Amniotic epithelial cell (primary cell): Measurements from ENCODE around the gene DENND5B.
"Not testable (repeated sequence)": the region's sequence is repeated elsewhere in the genome, so short reads cannot be mapped to it uniquely, and the experiment has no call there.

Source experiments
- DNase-seq: peaks from one replicate; pipeline ENCODE4 v3.0.0-alpha.2; 2010; ENCODE audit warnings: low read depth

The DENND5B gene

GRCh38 chr12:31506515-31507306, 84.2 kb downstream of the DENND5B start:
- peak; percentile 92 for DNase-seq

DNA sequence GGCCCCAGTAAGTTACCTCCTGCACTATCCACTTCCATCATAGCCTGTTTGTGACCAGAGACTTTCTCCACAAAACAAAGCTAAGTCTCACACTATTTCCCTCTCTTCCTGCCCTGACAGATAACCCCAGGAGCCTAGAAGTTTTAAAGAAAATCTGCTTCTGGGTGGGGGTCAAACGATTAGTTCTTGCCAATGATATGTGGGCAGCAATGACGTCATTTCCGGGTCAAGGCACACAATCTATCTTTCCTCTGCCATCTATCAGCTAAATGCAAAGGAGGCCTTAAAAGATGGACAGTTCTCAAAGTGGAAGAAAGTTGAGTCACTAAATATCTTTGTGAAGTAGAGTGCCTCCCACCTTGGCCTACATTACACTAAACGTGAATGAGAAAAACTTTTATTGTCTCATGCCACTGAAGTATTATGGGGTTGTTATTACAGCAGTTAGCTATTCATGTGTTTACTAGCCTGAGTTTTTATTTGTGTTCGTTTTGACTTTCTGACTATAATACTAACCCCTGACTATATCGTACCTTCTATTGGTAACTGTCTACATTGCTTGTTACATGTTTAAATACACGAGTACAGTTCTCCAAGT, 86.2 kb downstream of the DENND5B start:
- DNase-seq = no peak

DNA sequence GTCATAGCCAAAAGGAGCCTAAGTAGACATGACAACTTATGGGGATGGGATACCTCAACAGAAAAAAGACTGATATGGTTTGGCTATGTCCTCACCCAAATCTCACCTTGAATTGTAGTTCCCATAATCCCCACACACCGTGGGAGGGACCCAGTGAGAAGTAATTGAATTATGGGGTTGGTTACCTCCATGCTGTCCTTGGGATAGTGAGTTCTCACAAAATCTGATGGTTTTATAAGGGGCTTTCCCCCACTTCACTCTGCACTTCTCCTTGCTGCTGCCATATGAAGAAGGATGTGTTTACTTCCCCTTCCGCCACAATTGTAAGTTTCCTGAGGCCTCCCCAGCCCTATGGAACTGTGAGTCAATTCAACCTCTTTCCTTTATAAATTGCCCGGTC, 89.9 kb downstream of the DENND5B start:
- DNase-seq = not testable (repeated sequence)

GRCh38 chr12:31499567-31499966, 91.4 kb downstream of the DENND5B start:
- no peak for DNase-seq

GRCh38 chr12:31498424-31498823, 92.5 kb downstream of the DENND5B start:
- DNase-seq = no peak

- DNase-seq = no peak
Observed at GRCh38 chr12:31496257-31496656, 94.7 kb downstream of the DENND5B start.

DNA sequence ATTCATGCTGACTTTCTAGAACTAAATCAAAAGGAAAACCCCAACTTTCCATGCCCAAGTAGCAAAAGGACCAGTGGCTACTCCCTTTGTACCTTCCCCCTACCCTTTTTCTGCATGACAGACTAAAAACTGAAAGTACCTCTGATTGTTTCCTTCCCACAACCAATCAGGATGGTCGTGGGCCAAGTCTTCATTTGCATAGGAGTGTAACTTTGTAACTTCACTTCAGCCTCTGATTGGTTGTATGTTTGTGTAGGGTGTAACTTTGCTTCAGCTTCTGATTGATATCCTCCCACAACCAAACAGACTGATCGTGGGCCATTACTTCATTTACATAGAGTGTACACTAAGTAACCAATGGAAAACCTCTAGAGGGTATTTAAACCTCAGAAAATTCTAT, 96.5 kb downstream of the DENND5B start:
- no peak for DNase-seq

- no peak for DNase-seq
Observed at GRCh38 chr12:31492599-31493196, 98.2 kb downstream of the DENND5B start.

- DNase-seq = peak; percentile 88
Observed at GRCh38 chr12:31491841-31492598, 98.9 kb downstream of the DENND5B start.

DNA sequence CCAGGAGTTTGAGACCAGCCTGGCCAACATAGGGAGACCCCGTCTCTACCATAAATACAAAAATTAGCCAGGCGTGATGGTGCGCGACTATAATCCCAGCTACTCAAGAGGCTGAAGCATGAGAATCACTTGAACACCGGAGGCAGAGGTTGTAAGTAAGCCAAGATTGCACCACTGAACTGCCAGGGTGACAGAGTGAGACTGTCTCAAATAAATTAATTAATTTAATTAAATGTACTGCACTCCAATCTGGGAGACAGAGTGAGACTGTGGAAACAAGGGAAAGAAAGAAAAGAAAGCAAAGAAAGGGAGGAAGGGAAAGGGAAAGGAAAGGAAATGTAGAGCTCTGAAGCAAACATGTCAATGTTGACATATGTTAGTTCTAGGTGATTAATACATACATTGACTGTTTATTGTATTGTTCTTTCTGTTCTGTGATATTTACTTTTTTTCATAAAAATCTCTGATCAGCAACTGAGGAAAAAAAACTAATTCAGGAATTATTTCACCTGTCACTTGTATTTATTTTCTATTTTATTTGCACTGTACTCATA, 99.6 kb downstream of the DENND5B start:
- no peak for DNase-seq

- no peak for DNase-seq
Observed at GRCh38 chr12:31488737-31489338, 102.1 kb downstream of the DENND5B start.

DNA sequence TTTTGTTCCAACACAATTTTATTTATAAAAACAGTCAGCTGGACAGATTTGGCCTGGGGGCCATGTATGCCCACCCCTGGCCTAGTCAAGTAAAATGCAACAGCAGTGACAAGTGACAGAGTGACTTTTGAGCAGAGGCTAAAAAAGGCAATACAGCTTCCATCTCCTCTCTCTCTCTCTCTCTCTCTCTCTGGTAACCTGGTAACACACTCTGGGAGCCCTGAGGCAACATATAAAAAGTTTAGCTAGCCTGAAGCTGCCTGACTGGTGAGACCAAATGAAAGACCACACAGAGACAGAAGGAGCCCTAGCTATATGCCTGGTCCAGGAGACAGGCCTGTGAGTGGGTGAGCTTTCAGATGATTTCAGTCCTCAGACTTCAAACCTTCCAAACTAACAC, 105.4 kb downstream of the DENND5B start:
- no peak for DNase-seq

GRCh38 chr12:31482816-31483215, 108.1 kb downstream of the DENND5B start:
- DNase-seq = peak; percentile 29

DNA sequence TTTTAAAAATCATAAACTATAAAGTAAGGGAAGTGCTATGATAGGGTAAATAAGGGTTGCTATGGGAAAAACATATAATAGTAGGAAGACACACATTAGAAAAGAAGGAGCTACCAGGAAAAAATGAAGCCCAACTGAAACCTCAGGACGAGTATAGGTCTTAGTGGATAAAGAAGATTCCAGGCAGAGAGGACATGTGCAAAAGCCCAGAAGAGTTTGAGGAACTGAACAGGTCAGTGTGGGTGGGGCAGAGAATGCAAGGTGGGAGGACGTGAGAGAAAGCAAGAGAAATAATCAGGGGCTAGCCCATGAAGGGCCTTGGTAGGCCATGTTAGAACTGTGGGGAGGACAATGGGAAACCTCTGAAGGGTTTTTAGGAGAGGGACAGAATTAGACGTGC, 109.5 kb downstream of the DENND5B start:
- DNase-seq = no peak

DNA sequence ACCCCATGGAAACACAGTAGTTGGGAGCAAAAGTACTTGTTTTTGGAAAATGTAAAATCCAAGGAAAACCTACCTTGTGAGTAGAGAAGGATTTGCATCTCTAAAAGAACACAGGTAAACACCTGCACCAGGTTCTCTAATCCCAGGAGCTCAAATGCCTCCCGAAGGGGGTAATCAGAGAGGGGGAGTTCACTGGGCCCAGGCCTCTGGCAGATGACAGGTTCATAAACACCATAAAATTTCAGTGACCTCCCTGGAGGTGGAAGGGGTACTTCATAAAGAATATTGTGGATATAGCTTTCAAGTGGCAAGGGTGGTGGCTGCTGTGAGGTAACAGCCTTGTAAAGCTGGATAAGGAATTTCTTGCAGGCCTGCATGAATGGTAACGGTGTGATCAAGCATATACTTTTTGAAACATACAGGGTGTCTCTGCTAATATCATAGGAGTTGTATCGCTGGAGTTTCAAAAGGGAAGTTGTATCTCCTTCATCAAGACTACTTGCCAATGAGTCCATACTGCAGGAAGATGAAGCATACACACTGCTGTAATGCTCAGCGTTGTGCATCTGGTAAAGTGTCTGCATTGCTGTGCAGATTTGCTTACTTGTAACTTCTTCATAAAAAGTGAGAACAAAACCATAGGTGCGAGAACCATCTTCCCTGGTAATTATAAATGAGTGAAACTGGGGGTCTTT, 111.3 kb downstream of the DENND5B start:
- DNase-seq = no peak

- DNase-seq = peak; percentile 19
Observed at GRCh38 chr12:31478898-31479297, 112.0 kb downstream of the DENND5B start.

GRCh38 chr12:31478425-31478824, 112.5 kb downstream of the DENND5B start:
- no peak for DNase-seq

GRCh38 chr12:31477687-31478086, 113.2 kb downstream of the DENND5B start:
- DNase-seq = no peak

DNA sequence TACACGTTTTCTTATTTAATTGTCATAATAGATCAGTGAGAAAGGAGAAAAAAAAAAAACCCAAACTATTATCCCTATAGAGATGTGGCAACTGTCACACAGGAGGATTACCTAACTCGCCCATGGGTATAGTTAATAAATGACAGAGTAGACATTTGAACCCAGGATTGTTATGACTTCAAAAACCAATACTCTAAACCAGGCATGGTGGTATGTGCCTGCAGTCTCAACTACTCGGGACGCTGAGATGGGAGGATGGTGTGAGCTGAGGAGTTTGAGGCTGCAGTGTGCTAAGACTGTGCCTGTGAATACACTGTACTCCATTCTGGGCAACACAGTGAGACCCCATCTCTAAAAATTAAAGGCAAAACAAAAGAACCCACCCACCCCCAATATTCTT, 114.5 kb downstream of the DENND5B start:
- no peak for DNase-seq

- DNase-seq = not testable (repeated sequence)
Observed at GRCh38 chr12:31475610-31476009, 115.3 kb downstream of the DENND5B start.

GRCh38 chr12:31474751-31475150, 116.2 kb downstream of the DENND5B start:
- DNase-seq = no peak
